H1 (cell line): ENCODE results near the gene PYGB. TPM values are rescaled to one million over a fixed set of nuclear protein-coding genes. Genes with fewer than 3 reads are reported as not detected.

Experiments used
- CTCF ChIA-PET: fragments of 300-600 bp; sonication (Branson Sonifier 250); formaldehyde crosslinking; loops from one replicate; lab custom pipeline; 2021; ENCODE audit not compliant: partially characterized antibody; lab: Charles Lee
- POLR2A ChIA-PET: fragments of 300-600 bp; sonication (Branson Sonifier 250); formaldehyde crosslinking; loops from one replicate; lab custom pipeline; 2021; ENCODE audit warnings: inconsistent platforms; ENCODE audit not compliant: partially characterized antibody; lab: Charles Lee
- DNase-seq, 2 experiments: peaks; one replicate each; pipeline versions ENCODE4 v3.0.0 to v3.0.0-alpha.2; 2010 to 2022; ENCODE audit warnings: low spot score in 2 of 2, low read depth in 1 of 2, mixed read lengths in 1 of 2
- FAIRE-seq: peaks from 2 replicates; lab custom pipeline; 2011; peaks lifted over from hg19 to GRCh38; lab: Jason Lieb, UNC
- H2AFZ ChIP-seq: 2 replicates; pipeline ENCODE4 v1.8.1; 2012; ENCODE audit warnings: low read length, inconsistent platforms
- H2AK5ac ChIP-seq: 2 replicates; pipeline ENCODE4 v1.6.1; 2013; ENCODE audit warnings: low read depth, low read length
- H2BK120ac ChIP-seq: replicated peaks from 2 replicates; pipeline ENCODE3; 2013; ENCODE audit warnings: low read depth, low read length, inconsistent platforms
- H2BK12ac ChIP-seq: 2 replicates; pipeline ENCODE4 v1.6.1; 2013; ENCODE audit warnings: low read depth, low read length
- H2BK15ac ChIP-seq: 2 replicates; pipeline ENCODE4 v1.6.1; 2013; ENCODE audit warnings: low read length
- H2BK20ac ChIP-seq: 2 replicates; pipeline ENCODE4 v1.6.1; 2013; ENCODE audit warnings: low read length
- H2BK5ac ChIP-seq: 2 replicates; pipeline ENCODE4 v1.6.1; 2013; ENCODE audit warnings: low read depth, low read length
- H3K14ac ChIP-seq: 2 replicates; pipeline ENCODE4 v1.6.1; 2013; ENCODE audit warnings: inconsistent platforms; ENCODE audit not compliant: insufficient read length
- H3K18ac ChIP-seq: 2 replicates; pipeline ENCODE4 v1.6.1; 2013; ENCODE audit warnings: low read length; ENCODE audit errors: extremely low read depth
- H3K23ac ChIP-seq: 2 replicates; pipeline ENCODE4 v1.6.1; 2013; ENCODE audit warnings: inconsistent platforms; ENCODE audit not compliant: insufficient read length
- H3K23me2 ChIP-seq: 2 replicates; pipeline ENCODE4 v1.6.1; 2013; ENCODE audit warnings: low read depth, low read length
- H3K27ac ChIP-seq: 2 replicates; pipeline ENCODE4 v1.6.1; 2011; ENCODE audit warnings: low read depth, low read length, inconsistent platforms
- H3K27me3 ChIP-seq, 4 experiments: replicated peaks in 1 of 4; 1 replicate in 1 of 4; 2 replicates in 3 of 4; pipeline versions ENCODE4 v1.6.1 to v1.8.1; 2011 to 2013; ENCODE audit warnings: low read length in 3 of 4, mild to moderate bottlenecking in 3 of 4, inconsistent platforms in 2 of 4, mixed read lengths in 2 of 4, moderate library complexity in 1 of 4; ENCODE audit not compliant: control insufficient read depth in 3 of 4, insufficient read depth in 3 of 4; ENCODE audit errors: extremely low read depth in 1 of 4
- H3K36me3 ChIP-seq, 4 experiments: 2 replicates each; pipeline versions ENCODE4 v1.6.1 to v1.8.1; 2011 to 2013; ENCODE audit warnings: mild to moderate bottlenecking in 4 of 4, low read length in 3 of 4, moderate library complexity in 2 of 4, control low read depth in 1 of 4, inconsistent platforms in 1 of 4; ENCODE audit not compliant: insufficient read depth in 4 of 4, control insufficient read depth in 2 of 4
- H3K4ac ChIP-seq: replicated peaks from 2 replicates; pipeline ENCODE3; 2013; ENCODE audit warnings: low read length, low read depth, mixed read lengths, inconsistent platforms; ENCODE audit not compliant: insufficient read length
- H3K4me1 ChIP-seq, 4 experiments: replicated peaks in 1 of 4; 1 replicate in 1 of 4; 2 replicates in 3 of 4; pipeline versions ENCODE4 v1.6.1 to v1.8.1; 2011 to 2013; ENCODE audit warnings: low read length in 3 of 4, inconsistent platforms in 2 of 4, mixed read lengths in 1 of 4; ENCODE audit not compliant: insufficient read depth in 4 of 4, control insufficient read depth in 3 of 4
- H3K4me2 ChIP-seq, 2 experiments: 2 replicates each; pipeline versions ENCODE4 v1.6.1 to v1.8.1; 2011 to 2013; ENCODE audit warnings: low read depth in 2 of 2, low read length in 2 of 2, control low read depth in 1 of 2, inconsistent platforms in 1 of 2, mild to moderate bottlenecking in 1 of 2; ENCODE audit not compliant: insufficient read depth in 1 of 2
- H3K4me3 ChIP-seq, 4 experiments: fragments of 200-600, 300-600 bp in 1 of 4; sonication (generic), shearing (Covaris generic), sonication (Bioruptor Twin) in 1 of 4; 2 replicates each; pipeline versions ENCODE4 v1.5.1 to v1.8.1; 2011 to 2016; ENCODE audit warnings: low read length in 4 of 4, low read depth in 3 of 4, control low read depth in 2 of 4, inconsistent platforms in 2 of 4, mild to moderate bottlenecking in 2 of 4, mixed read lengths in 1 of 4, moderate library complexity in 1 of 4; ENCODE audit not compliant: insufficient read depth in 2 of 4; ENCODE audit errors: extremely low read depth in 1 of 4
- H3K56ac ChIP-seq: replicated peaks from 2 replicates; pipeline ENCODE3; 2013; ENCODE audit warnings: low read depth, mild to moderate bottlenecking, mixed read lengths, low read length, inconsistent platforms; ENCODE audit not compliant: insufficient read length
- H3K79me1 ChIP-seq: 2 replicates; pipeline ENCODE4 v1.6.1; 2013; ENCODE audit warnings: low read depth, low read length, control low read depth
- H3K79me2 ChIP-seq, 2 experiments: 2 replicates each; pipeline versions ENCODE4 v1.6.1 to v1.8.1; 2012 to 2013; ENCODE audit warnings: low read length in 2 of 2, mild to moderate bottlenecking in 2 of 2, inconsistent platforms in 1 of 2; ENCODE audit not compliant: insufficient read depth in 2 of 2, control insufficient read depth in 1 of 2
- H3K9ac ChIP-seq, 4 experiments: replicated peaks in 1 of 4; 1 replicate in 1 of 4; 2 replicates in 3 of 4; pipeline versions ENCODE4 v1.6.1 to v1.8.1; 2011 to 2013; ENCODE audit warnings: low read depth in 3 of 4, low read length in 3 of 4, control low read depth in 2 of 4, mild to moderate bottlenecking in 2 of 4, moderate library complexity in 2 of 4, inconsistent platforms in 1 of 4; ENCODE audit errors: extremely low read depth in 1 of 4
- H3K9me3 ChIP-seq, 2 experiments: 2 replicates each; pipeline versions ENCODE4 v1.6.1 to v1.8.1; 2012 to 2013; ENCODE audit warnings: mild to moderate bottlenecking in 2 of 2, moderate library complexity in 2 of 2, control low read depth in 1 of 2, inconsistent platforms in 1 of 2, low read depth in 1 of 2, low read length in 1 of 2, mixed read lengths in 1 of 2; ENCODE audit not compliant: insufficient read depth in 2 of 2
- H4K20me1 ChIP-seq, 2 experiments: replicated peaks in 1 of 2; 2 replicates each; pipeline versions ENCODE3 to v1.8.1; 2011 to 2013; ENCODE audit warnings: inconsistent platforms in 2 of 2, low read length in 2 of 2, mild to moderate bottlenecking in 1 of 2; ENCODE audit not compliant: insufficient read depth in 2 of 2, control insufficient read depth in 1 of 2
- H4K5ac ChIP-seq: 2 replicates; pipeline ENCODE4 v1.6.1; 2013; ENCODE audit warnings: low read length, low read depth, mixed read lengths, inconsistent platforms; ENCODE audit not compliant: insufficient read length
- H4K8ac ChIP-seq: 2 replicates; pipeline ENCODE4 v1.8.0; 2013; ENCODE audit warnings: mild to moderate bottlenecking, moderate library complexity, low read length, inconsistent platforms; ENCODE audit not compliant: insufficient read depth; ENCODE audit errors: extremely low read depth
- H4K91ac ChIP-seq: replicated peaks from 2 replicates; pipeline ENCODE3; 2013; ENCODE audit warnings: low read length, mixed read lengths, inconsistent platforms; ENCODE audit not compliant: insufficient read length
- CHD1 ChIP-seq: IDR thresholded peaks from 2 replicates; pipeline ENCODE4 v1.6.1; 2012; ENCODE audit warnings: low read depth, low read length, improper control_type of control experiment
- CHD2 ChIP-seq: IDR thresholded peaks from 2 replicates; pipeline ENCODE4 v1.6.1; 2012; ENCODE audit warnings: low read length, improper control_type of control experiment
- CTBP2 ChIP-seq: IDR thresholded peaks from 2 replicates; pipeline ENCODE4 v1.7.0; 2011; ENCODE audit warnings: borderline replicate concordance, mild to moderate bottlenecking, moderate library complexity, mixed read lengths, low read length; ENCODE audit not compliant: insufficient read depth, insufficient read length
- EGR1 ChIP-seq: IDR thresholded peaks from 2 replicates; pipeline ENCODE4 v1.6.1; 2011; ENCODE audit warnings: low read depth, low read length, borderline replicate concordance
- KDM5A ChIP-seq: fragments of 200-600 bp; IDR thresholded peaks from 2 replicates; pipeline ENCODE4 v1.7.1; 2012; ENCODE audit warnings: mild to moderate bottlenecking, low read length, inconsistent platforms, mixed read lengths
- NANOG ChIP-seq: IDR thresholded peaks from 2 replicates; pipeline ENCODE4 v1.6.1; 2011; ENCODE audit warnings: low read length, low read depth, mild to moderate bottlenecking, inconsistent platforms; ENCODE audit not compliant: insufficient read depth, poor library complexity, severe bottlenecking
- PHF8 ChIP-seq: fragments of 200-600 bp; sonication (generic); conservative IDR thresholded peaks from 2 replicates; pipeline ENCODE4 v1.7.1; 2012; ENCODE audit warnings: low read depth, mild to moderate bottlenecking, inconsistent platforms, low read length, moderate library complexity
- SP1 ChIP-seq: IDR thresholded peaks from 2 replicates; pipeline ENCODE4 v1.6.1; 2011; ENCODE audit warnings: low read depth, low read length
- SUZ12 ChIP-seq: fragments of 200-600 bp; sonication (generic); IDR thresholded peaks from 2 replicates; pipeline ENCODE4 v1.6.1; 2012; ENCODE audit warnings: mild to moderate bottlenecking, inconsistent platforms, low read length, moderate library complexity, mixed read lengths
- TAF1 ChIP-seq: IDR thresholded peaks from 2 replicates; pipeline ENCODE4 v1.6.1; 2011; ENCODE audit warnings: mild to moderate bottlenecking, low read depth, low read length
- TEAD4 ChIP-seq: IDR thresholded peaks from 2 replicates; pipeline ENCODE4 v1.6.1; 2012; ENCODE audit warnings: low read depth, low read length, inconsistent platforms, mixed read lengths
- ZNF274 ChIP-seq: IDR thresholded peaks from 2 replicates; pipeline ENCODE4 v1.7.0; 2012; ENCODE audit warnings: low read length, borderline replicate concordance; ENCODE audit errors: extremely low read depth
- WGBS, 2 experiments: shearing (Covaris generic) in 1 of 2; methylation state at CpG; one replicate each; pipeline versions ENCODE4 v1.1.6 to v1.1.7; 2013 to 2015; ENCODE audit warnings: low lambda C conversion rate in 2 of 2, mixed read lengths in 2 of 2, inconsistent platforms in 1 of 2, low coverage in 1 of 2, missing lambda C conversion rate in 1 of 2; ENCODE audit not compliant: insufficient replicate concordance in 2 of 2, insufficient coverage in 1 of 2, insufficient read length in 1 of 2; ENCODE audit errors: extremely low coverage in 1 of 2, missing lambda C conversion rate in 1 of 2; 5-methylcytosine and 5-hydroxymethylcytosine counted together
- polyA plus RNA-seq, 7 experiments: library from polyadenylated mRNA; depleted of rRNA in 3 of 7; stranded (reverse) in 5 of 7; unstranded in 2 of 7; fragments of >200 nt in 5 of 7; fragments of 200-250 nt in 2 of 7; gene quantifications; 1 replicate in 5 of 7; 2 replicates in 1 of 7; 4 replicates in 1 of 7; pipeline versions ENCODE4 v1.2.1 to v1.2.3, GENCODE V29; 2011 to 2013; ENCODE audit warnings: missing spikeins in 2 of 7, mixed read lengths in 2 of 7
- total RNA-seq: library from RNA; stranded (reverse); fragmentation: NEBNext Ultra II Directional; extraction: Animal tissue kit (Norgen Biotek cat#: 25700); gene quantifications from 2 replicates; pipeline ENCODE4 v1.2.1, GENCODE V29; 2021
- TF ChIP-seq, protein P1 (sequence below): IDR thresholded peaks from 2 replicates; pipeline ENCODE4 v1.6.1; 2012; ENCODE audit warnings: low read length, inconsistent platforms

The PYGB gene
- total and polyA plus RNA-seq, 2 of the 8 experiments (the other 6 are each of a cell fraction or from before 2014, with no cell fraction given): 26.6 to 56.0 TPM

DNA sequence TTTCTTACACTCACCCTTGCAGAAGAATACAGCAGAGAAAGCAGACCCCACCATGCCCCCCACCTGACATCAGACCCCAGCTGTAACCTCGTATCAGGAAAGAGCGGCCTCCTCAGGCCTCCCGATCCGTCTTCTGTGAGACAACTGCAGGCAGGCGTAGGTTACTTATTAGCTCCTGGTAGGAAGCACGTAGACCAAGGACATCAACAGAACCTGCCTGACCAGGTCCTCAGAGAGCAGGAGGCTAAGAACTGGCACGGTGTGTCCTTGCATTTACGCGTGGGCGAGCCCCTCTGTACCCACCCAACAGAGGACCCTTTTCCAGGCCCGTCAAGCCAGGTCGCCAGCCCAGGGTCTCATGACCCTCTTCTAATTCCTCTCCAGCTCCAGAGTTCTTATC, 91.7 kb downstream of the PYGB start:
- no peaks in the 10 kb centered on the region for H3K27me3 ChIP-seq
- no peak overlapping the region for H3K27ac ChIP-seq
- no peak overlapping the region for H2AFZ ChIP-seq
- no peak overlapping the region for H3K14ac ChIP-seq
- H2BK12ac ChIP-seq: no peak overlapping the region
- H3K4me3 ChIP-seq: no peak overlapping the region
- no peak overlapping the region for H4K8ac ChIP-seq
- no peak overlapping the region for H4K91ac ChIP-seq
- H3K9ac ChIP-seq: no peak overlapping the region
- 86% methylated on average over 12 of the region's 12 CpGs; no CpG with 5 or more reads in 1 of the 2 experiments for WGBS, 2 experiments
- H3K4me2 ChIP-seq: no peak overlapping the region
- H2BK5ac ChIP-seq: no peak overlapping the region
- no peak for FAIRE-seq
- H3K79me2 ChIP-seq: peaks cover 0 to 66% of the 10 kb centered on the region in 2 experiments; a peak in 2 of 4 replicates
- no peak for DNase-seq
- H4K5ac ChIP-seq: no peak overlapping the region
- no peak overlapping the region for H2BK120ac ChIP-seq
- no peak overlapping the region for H3K4ac ChIP-seq
- no peaks in the 10 kb centered on the region for H3K9me3 ChIP-seq
- POLR2A ChIA-PET: interaction anchor here (0.6 to 2.4 kb wide), 3 partner anchors 44 to 69 kb away, joined by 3 to 13 read pairs (median 4); partner anchors contain the start of gene GINS1
- H2BK20ac ChIP-seq: no peak overlapping the region
- H2AK5ac ChIP-seq: no peak overlapping the region
- no peak overlapping the region for H2BK15ac ChIP-seq
- H3K79me1 ChIP-seq: peaks cover 13% of the 10 kb centered on the region
- peaks cover 5 to 13% of the 10 kb centered on the region in 2 experiments for H4K20me1 ChIP-seq
- H3K23me2 ChIP-seq: no peaks in the 10 kb centered on the region
- H3K4me1 ChIP-seq: peaks cover 0 to 9% (median 4%) of the 10 kb centered on the region in 4 experiments; a peak in 4 of 7 replicates
- H3K56ac ChIP-seq: no peak overlapping the region
- H3K23ac ChIP-seq: no peak overlapping the region
- H3K36me3 ChIP-seq: no peaks in the 10 kb centered on the region
- CTCF ChIA-PET: interaction anchor here (1.1 to 3.9 kb wide), 6 partner anchors 10 to 68 kb away, joined by 3 to 23 read pairs (median 4); partner anchors contain the start of gene GINS1
- H3K18ac ChIP-seq: no peak overlapping the region
- TF ChIP-seq ZNF274: no peak
- TF ChIP-seq TAF1: no peak
- TF ChIP-seq EGR1: no peak
- TF ChIP-seq SP1: no peak
- TF ChIP-seq, protein P1, sequence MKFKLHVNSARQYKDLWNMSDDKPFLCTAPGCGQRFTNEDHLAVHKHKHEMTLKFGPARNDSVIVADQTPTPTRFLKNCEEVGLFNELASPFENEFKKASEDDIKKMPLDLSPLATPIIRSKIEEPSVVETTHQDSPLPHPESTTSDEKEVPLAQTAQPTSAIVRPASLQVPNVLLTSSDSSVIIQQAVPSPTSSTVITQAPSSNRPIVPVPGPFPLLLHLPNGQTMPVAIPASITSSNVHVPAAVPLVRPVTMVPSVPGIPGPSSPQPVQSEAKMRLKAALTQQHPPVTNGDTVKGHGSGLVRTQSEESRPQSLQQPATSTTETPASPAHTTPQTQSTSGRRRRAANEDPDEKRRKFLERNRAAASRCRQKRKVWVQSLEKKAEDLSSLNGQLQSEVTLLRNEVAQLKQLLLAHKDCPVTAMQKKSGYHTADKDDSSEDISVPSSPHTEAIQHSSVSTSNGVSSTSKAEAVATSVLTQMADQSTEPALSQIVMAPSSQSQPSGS: no peak
- TF ChIP-seq SUZ12: no peak
- no peak for TF ChIP-seq KDM5A
- TF ChIP-seq CHD1: no peak
- no peak for TF ChIP-seq TEAD4
- TF ChIP-seq NANOG: no peak
- no peak for TF ChIP-seq CTBP2
- TF ChIP-seq CHD2: no peak
- TF ChIP-seq PHF8: no peak
